Heart left ventricle (tissue), 13 donors: ENCODE data around the gene GOLGA3.

Experiments used
- POLR2A ChIP-seq, 2 donors: fragments of 450-650 bp; IDR thresholded peaks; one replicate each; pipeline ENCODE4 v1.6.1; 2017; ENCODE audit warnings: antibody characterized with exemption in 2 of 2, mild to moderate bottlenecking in 2 of 2, moderate library complexity in 2 of 2
- TF ChIP-seq, protein P1 (sequence below), 12 donors: fragments of 200-600 bp; sonication (generic) in 4 of 12; IDR thresholded peaks; one replicate each; pipeline versions ENCODE4 v1.5.0 to v1.8.0; 2018 to 2022; ENCODE audit warnings: antibody characterized with exemption in 12 of 12, mild to moderate bottlenecking in 5 of 12
- donor health status: ischemic (EF 13 %, LVEDD 7.1; RV severe dilation, severe dysfunction).
- donor health status: DM: no; HTN: yes; CAD: no.
- donor health status: DM: no; HTN: no; CAD: no.
- donor health status: ischemic (EF 25% LVEDD 6.9; RV normal size, moderate dysfunction).
- donor health status: ischemic (EF 25% LVEDD 5.7; RV mildly dilated, moderate dysfunction).
- donor health status: ischemic (EF 35%, LVEDD 5.7; RV mildly dilated, moderate dysfunction).
- donor health status: nonischemic (EF 11% LVEDD 7.7; RV severe dilation, severe dysfunction).
- donor health status: DM: yes; HTN: yes; CAD: no.
- donor health status: PGD.
- donor health status: ischemic (EF 29% LVEDD 5.4; RV normal size, mild dysfunction).
- donor health status: nonischemic (EF 23%, LVEDD 6.1; RV moderate dilation, normal function).

DNA sequence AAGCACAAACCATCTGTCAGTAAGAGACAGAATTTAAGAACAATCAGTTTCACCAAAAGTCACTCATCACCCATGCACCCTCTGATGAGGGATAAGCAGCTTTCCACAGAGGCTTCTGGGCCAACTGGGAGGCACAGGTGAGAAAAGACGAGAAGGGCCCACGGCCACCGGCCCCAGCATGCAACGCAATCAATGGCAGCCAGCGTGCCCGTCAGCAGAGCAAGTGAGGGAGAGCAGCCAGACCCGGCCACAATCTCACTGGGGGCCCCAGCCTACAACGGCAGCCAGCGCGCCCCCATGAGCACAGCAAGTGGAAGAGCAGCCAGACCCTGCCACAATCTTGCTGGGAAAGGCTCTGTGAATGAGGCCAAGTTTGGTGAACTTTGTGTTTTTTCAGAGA, 80.3 kb downstream of the GOLGA3 start:
- TF ChIP-seq, protein P1, sequence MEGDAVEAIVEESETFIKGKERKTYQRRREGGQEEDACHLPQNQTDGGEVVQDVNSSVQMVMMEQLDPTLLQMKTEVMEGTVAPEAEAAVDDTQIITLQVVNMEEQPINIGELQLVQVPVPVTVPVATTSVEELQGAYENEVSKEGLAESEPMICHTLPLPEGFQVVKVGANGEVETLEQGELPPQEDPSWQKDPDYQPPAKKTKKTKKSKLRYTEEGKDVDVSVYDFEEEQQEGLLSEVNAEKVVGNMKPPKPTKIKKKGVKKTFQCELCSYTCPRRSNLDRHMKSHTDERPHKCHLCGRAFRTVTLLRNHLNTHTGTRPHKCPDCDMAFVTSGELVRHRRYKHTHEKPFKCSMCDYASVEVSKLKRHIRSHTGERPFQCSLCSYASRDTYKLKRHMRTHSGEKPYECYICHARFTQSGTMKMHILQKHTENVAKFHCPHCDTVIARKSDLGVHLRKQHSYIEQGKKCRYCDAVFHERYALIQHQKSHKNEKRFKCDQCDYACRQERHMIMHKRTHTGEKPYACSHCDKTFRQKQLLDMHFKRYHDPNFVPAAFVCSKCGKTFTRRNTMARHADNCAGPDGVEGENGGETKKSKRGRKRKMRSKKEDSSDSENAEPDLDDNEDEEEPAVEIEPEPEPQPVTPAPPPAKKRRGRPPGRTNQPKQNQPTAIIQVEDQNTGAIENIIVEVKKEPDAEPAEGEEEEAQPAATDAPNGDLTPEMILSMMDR (IDR thresholded peaks at IDR 0.05): no peak
- TF ChIP-seq POLR2A (IDR thresholded peaks at IDR 0.05): no peak
